SK-MEL-5 (cell line): Measurements from ENCODE around the gene MTMR3. TPM values are rescaled to one million over a fixed set of nuclear protein-coding genes. Genes with fewer than 3 reads are reported as not detected.
"Not testable (repeated sequence)": the region's sequence is repeated elsewhere in the genome, so short reads cannot be mapped to it uniquely, and the experiment has no call there.

Source experiments
- DNase-seq: peaks from one replicate; pipeline ENCODE4 v3.0.0-alpha.2; 2016; ENCODE audit warnings: low read depth, low spot score
- in situ Hi-C: cut with HindIII; loops from 2 replicates; pipeline ENCODE4 v1.10.0; 2016; ENCODE audit warnings: low sequenced_read_pairs, high pct_unique_total_duplicates, low pct_unique_long_range_greater_than_20kb
- total RNA-seq: library from RNA; depleted of rRNA; stranded (reverse); fragments of >200 nt; shearing (Covaris generic); gene quantifications from 2 replicates; pipeline ENCODE4 v1.2.3, GENCODE V29; 2014

The MTMR3 gene
- total RNA-seq, 1 experiment from 2014 or later: 15.7 TPM

- in situ Hi-C loops: no loop called here
- no peak for DNase-seq
Observed at GRCh38 chr22:29861672-29862297, 21.2 kb upstream of the MTMR3 start.

- in situ Hi-C loops, DNase-seq: not testable (repeated sequence)
Observed at GRCh38 chr22:29865572-29865971, 17.4 kb upstream of the MTMR3 start.

DNA sequence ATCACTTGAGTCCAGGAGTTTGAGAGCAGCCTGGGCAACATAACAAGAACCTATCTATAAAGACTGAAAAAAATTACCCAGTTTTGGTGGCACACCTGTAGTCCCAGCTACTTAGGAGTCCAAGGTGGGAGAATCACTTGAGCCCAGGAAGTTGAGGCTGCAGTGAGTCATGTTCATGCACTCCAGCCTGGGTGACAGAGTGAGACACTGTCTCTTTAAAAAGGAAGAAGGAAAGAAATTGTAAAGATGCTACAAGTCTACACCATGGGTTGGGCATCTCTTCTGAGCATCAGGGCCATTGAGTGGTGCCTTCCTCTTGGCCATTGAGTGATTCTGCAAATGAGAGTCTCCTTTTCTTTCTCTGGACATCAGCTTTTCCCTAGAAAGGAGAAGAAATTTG lies 15.7 kb upstream of the MTMR3 start:
- in situ Hi-C loops: no loop called here
- DNase-seq: no peak

GRCh38 chr22:29867851-29868250 lies 15.1 kb upstream of the MTMR3 start:
- DNase-seq: no peak
- in situ Hi-C loops: no loop called here

GRCh38 chr22:29870574-29870973 lies 12.4 kb upstream of the MTMR3 start:
- in situ Hi-C loops: no loop called here
- no peak for DNase-seq

GRCh38 chr22:29871684-29872083 lies 11.3 kb upstream of the MTMR3 start:
- DNase-seq: peak; percentile 58
- in situ Hi-C loops: no loop called here

GRCh38 chr22:29872144-29872893 lies 10.7 kb upstream of the MTMR3 start:
- in situ Hi-C loops: no loop called here
- DNase-seq: no peak

DNA sequence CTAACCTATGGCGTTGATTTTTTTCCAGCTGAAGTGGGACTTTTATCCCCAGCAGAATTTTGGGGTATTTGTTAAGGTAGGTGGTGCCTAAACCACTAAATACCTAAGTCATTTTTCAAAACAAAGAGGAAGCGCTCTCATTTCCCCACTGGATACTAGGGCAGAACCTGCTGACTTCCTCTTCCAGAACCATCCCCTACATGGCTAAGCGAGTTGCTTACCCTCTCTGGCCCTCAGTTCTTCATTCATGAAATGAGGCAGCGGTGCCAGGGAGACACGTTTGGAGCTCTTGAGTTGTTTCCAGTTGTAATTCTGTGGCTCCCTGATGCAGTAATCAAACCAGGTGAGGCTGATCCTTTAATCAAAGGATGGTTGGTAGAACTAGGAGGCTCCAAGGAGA lies 10.0 kb upstream of the MTMR3 start:
- in situ Hi-C loops: no loop called here
- no peak for DNase-seq

DNA sequence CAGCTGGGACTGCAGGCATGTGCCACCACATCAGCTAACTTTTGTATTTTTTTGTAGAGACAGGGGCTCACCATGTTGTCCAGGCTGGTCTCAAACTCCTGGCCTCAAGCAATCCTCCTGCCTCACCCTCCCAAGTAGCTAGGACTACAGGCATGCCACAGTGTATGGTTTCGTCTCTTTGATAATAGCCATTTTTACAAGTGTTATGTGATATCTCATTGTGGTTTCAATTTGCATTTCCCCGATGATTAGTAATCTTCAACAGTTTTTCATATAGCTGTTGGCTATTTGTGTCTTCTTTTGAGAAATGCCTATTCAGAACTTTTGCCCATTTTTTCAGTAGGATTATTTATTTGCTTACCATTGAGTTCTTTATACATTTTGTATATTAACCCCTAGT lies 9.0 kb upstream of the MTMR3 start:
- in situ Hi-C loops: no loop called here
- no peak for DNase-seq

- DNase-seq: peak; percentile 34
- in situ Hi-C loops: no loop called here
Observed at GRCh38 chr22:29877620-29878019, 5.4 kb upstream of the MTMR3 start.

DNA sequence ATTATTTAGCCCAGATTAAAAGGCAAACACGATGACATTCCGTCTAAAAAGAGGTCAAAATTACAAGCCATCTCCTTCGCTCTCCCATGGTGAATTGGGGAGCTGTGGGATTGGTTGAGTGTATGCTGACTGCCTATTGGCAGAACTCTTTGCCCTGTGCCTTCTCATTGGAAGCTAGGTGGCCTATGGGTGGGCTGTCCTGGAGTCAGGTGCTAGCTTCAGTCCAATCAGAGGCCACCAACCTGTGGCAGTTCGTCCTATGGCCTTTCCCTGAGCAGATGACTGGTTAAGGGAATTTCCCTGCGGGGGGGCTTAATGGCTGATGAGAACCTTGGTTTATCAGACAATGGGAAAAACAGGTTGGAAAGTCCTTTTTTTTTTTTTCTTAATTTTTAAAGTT lies 3.2 kb upstream of the MTMR3 start:
- peak; percentile 30 for DNase-seq
- in situ Hi-C loops: no loop called here

- in situ Hi-C loops: no loop called here
- no peak for DNase-seq
Observed at GRCh38 chr22:29882716-29883044, 294 bp upstream of the MTMR3 start.

DNA sequence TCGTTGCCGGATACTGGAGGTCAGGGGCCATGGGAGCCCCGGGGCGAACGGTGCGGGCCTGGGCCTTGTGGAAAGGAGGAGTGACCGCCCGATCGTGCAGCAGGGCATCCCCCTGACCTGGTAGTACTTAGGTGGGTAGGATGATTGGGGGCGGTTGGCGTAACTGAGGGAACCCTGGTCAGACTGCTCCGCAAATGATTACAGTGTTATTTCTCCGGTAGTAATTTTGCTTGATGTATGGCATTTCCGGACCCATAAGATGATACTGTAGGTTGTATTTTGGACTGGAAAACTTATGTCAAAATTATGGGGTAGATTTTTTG lies 762 bp downstream of the MTMR3 start:
- DNase-seq: no peak
- in situ Hi-C loops: no loop called here

GRCh38 chr22:29885610-29886009 lies 2.6 kb downstream of the MTMR3 start:
- in situ Hi-C loops: no loop called here
- DNase-seq: no peak

DNA sequence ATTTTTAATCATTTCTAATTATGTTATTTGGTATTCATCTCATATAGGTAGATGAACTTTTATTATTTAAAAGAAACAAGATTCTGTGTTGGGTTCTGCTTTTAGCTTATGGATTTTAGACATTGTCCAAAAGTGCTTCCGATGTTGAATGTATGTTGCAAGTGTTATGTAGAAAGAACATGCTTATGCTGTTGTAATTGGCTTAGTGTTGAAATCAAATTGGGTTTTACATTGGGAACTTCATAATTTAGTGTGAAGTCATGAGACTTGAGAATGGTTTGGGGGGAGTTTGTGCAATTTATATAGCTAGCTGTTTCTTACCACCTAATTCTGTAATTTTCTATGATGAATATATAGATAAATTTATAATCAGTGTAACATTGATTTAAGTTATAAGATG lies 3.6 kb downstream of the MTMR3 start:
- in situ Hi-C loops: no loop called here
- no peak for DNase-seq

GRCh38 chr22:29887358-29887757 lies 4.4 kb downstream of the MTMR3 start:
- in situ Hi-C loops: no loop called here
- DNase-seq: no peak

DNA sequence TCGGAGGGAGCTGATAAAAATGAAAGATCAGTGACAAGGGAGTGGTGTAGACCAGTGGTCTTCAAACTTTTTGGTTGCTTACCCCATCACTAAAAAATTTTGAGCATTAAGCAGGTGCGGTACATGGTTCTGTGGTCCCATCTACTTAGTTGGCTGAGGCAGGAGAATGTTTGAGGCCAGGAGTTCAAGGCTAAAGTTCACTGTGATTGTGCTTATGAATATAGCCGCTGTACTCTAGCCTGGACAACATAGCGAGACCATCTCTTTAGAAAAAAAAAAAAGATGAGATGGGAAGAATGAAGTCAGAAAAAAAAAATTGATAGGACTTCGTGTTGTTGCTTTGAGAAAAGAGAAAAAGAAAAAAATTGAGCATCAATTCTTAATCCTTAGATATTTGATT lies 7.8 kb downstream of the MTMR3 start:
- in situ Hi-C loops: no loop called here

GRCh38 chr22:29892315-29893156 lies 9.6 kb downstream of the MTMR3 start:
- in situ Hi-C loops: no loop called here

More for the DNA sequence above, 7.8 kb downstream of the MTMR3 start:
- DNase-seq: no peak

DNA sequence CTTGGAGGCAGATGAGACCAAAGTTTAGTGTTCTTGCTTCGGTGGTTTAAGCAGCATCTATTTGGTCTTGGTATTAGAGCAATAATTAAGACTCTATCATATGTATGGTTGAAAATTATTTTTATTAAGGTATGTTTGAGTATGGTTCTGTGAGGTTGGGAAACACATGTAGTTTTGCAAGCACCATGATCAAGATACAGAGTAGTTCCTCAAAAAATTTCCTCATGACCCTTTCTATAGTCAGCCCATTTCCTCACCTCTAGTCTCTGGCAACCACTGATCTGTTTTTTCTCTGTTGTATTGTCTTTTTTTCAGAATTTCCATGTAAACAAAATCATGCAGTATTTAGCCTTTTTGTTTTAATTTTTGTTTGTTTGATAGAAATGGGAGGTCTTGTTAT lies 18.4 kb downstream of the MTMR3 start:
- in situ Hi-C loops: no loop called here
- DNase-seq: no peak

More at GRCh38 chr22:29892315-29893156, 9.6 kb downstream of the MTMR3 start:
- DNase-seq: no peak
